ENCODE data around the gene LYST. TPM values are rescaled to one million over a fixed set of nuclear protein-coding genes. Genes with fewer than 3 reads are reported as not detected.

LYST gene
- total RNA-seq, 1 donor from 2014 or later: 90.2 TPM

GRCh38 chr1:235910357-235911299, 43.9 kb upstream of the LYST start:
- no peaks in the 10 kb centered on the region for H3K36me3 Mint-ChIP-seq (ENCODE audit: low read depth)
- H3K4me3 Mint-ChIP-seq: no peak overlapping the region
- no peak overlapping the region for H3K27ac Mint-ChIP-seq
- CTCF ChIA-PET: interaction anchor here (1.8 kb wide), 1 partner anchor 61 kb away, joined by 4 read pairs; no protein-coding TSS in a partner anchor
- POLR2A ChIA-PET: no interaction called here
- intact Hi-C loops (cut with micrococcal nuclease): loop anchor here (2.0 kb wide), 1 partner anchor 18 kb away; no protein-coding TSS in a partner anchor
- no peaks in the 10 kb centered on the region for H3K9me3 Mint-ChIP-seq
- H3K27me3 Mint-ChIP-seq: no peaks in the 10 kb centered on the region
- H3K4me1 Mint-ChIP-seq: peaks cover 8% of the 10 kb centered on the region
- TF ChIP-seq CTCF (IDR thresholded peaks at IDR 0.05): no peak
- ATAC-seq (ENCODE audit: low read depth): peak; percentile 37
- DNase-seq: no peak

GRCh38 chr1:235908742-235909520, 42.2 kb upstream of the LYST start:
- ATAC-seq (ENCODE audit: low read depth): no peak
- Mint-ChIP-seq H3K9me3 (no peaks in the 10 kb centered on the region), H3K36me3 (ENCODE audit: low read depth) (no peaks in the 10 kb centered on the region), H3K27me3 (no peaks in the 10 kb centered on the region), H3K27ac (no peak overlapping the region), H3K4me3 (no peak overlapping the region), H3K4me1 (peaks cover 6% of the 10 kb centered on the region)
- intact Hi-C loops (cut with micrococcal nuclease): no loop called here
- no peak for DNase-seq
- CTCF ChIA-PET: no interaction called here
- no peak for TF ChIP-seq CTCF (IDR thresholded peaks at IDR 0.05)
- POLR2A ChIA-PET: no interaction called here

- Mint-ChIP-seq H3K36me3 (ENCODE audit: low read depth) (no peaks in the 10 kb centered on the region), H3K9me3 (no peaks in the 10 kb centered on the region), H3K4me1 (peaks cover 6% of the 10 kb centered on the region), H3K4me3 (no peak overlapping the region), H3K27me3 (no peaks in the 10 kb centered on the region), H3K27ac (no peak overlapping the region)
- ATAC-seq (ENCODE audit: low read depth) (no peak), DNase-seq (no peak)
- intact Hi-C loops (cut with micrococcal nuclease): no loop called here
- CTCF ChIA-PET: no interaction called here
- POLR2A ChIA-PET: interaction anchor here (1.1 kb wide), 1 partner anchor 41 kb away, joined by 4 read pairs; the partner anchor contains the start of gene LYST
- TF ChIP-seq CTCF (IDR thresholded peaks at IDR 0.05): no peak
Measured at GRCh38 chr1:235907897-235908240, 41.2 kb upstream of the LYST start.

GRCh38 chr1:235907187-235907896, 40.6 kb upstream of the LYST start:
- TF ChIP-seq CTCF (IDR thresholded peaks at IDR 0.05): no peak
- Mint-ChIP-seq H3K27me3 (no peaks in the 10 kb centered on the region), H3K4me1 (peaks cover 6% of the 10 kb centered on the region), H3K4me3 (no peak overlapping the region), H3K27ac (no peak overlapping the region), H3K36me3 (ENCODE audit: low read depth) (no peaks in the 10 kb centered on the region), H3K9me3 (no peaks in the 10 kb centered on the region)
- ATAC-seq (ENCODE audit: low read depth) (no peak), DNase-seq (no peak)
- POLR2A ChIA-PET: interaction anchor here (0.6 to 1.1 kb wide), 2 partner anchors 41 to 674 kb away, joined by 4 to 7 read pairs; partner anchors contain the start of gene LYST
- intact Hi-C loops (cut with micrococcal nuclease): no loop called here
- CTCF ChIA-PET: no interaction called here

All from activated B cell treated with CpG ODN at 0.5 μM for 24 hours (primary cell).